ENCODE data around the gene HERC3.

The HERC3 gene

GRCh38 chr4:88722828-88723227 lies 130.5 kb downstream of the HERC3 start:
- no peak for FAIRE-seq

- FAIRE-seq = no peak
Measured at GRCh38 chr4:88724406-88724805, 132.1 kb downstream of the HERC3 start.

- FAIRE-seq = no peak
Measured at GRCh38 chr4:88725143-88725542, 132.9 kb downstream of the HERC3 start.

DNA sequence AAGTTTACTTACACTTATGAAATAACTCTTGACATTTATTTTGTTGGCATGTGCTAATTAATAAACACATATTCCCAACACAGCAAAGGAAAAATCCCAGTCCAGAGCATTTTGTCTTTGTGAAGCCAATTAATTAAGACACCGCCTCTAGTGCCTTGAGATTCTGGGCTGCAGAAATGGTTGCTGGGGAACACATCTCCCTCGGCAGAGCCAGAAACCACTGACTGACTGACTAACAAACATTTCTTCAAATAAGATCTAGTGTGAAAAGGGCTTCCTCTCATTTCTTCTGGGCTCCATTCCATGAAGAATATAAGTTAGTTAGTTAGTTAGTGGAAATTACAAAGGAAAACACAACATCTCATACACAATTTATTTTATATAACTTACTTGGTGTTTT lies 133.7 kb downstream of the HERC3 start:
- FAIRE-seq = no peak

DNA sequence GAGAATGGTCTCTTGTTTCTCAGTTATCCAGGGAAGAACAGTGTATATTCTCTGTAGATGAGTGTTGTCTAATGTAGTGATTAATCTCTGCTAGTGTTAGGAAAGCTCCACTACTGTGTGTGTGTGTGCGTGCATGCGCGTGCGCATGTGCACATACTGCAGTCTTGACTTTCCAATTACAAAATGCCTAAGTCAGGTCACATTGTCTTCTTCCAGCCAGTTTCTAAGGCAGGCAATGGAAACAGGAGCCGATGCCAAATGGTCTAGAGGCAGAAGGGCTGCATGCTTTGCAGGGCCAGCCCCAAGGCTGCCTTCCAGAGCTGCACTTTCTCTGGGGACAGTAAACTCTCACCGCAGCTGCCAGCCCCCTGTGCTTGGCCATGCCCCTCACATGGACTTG lies 135.9 kb downstream of the HERC3 start:
- FAIRE-seq = no peak

GRCh38 chr4:88729146-88729760 lies 137.0 kb downstream of the HERC3 start:
- no peak for FAIRE-seq

- FAIRE-seq = no peak
Measured at GRCh38 chr4:88730811-88731210, 138.5 kb downstream of the HERC3 start.

DNA sequence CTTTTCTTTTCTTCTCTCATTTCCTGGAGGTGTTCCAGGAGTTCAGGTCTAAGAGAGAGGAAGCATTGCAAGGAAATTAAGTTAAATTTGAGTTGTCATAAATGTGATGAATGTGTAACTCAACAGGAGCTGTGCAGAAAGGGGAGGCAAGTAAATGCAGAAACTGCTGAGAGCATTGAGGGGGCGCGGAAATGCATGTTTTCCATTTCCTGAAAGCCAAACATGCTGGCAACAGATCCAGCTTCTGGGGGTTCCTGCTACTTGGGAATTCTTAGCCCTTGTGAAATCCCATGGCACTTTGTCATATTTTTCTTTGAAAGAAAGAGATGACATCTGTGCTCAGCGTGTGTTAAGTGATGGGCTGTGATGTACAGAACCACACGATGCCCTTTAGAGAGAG lies 139.1 kb downstream of the HERC3 start:
- no peak for FAIRE-seq

- FAIRE-seq = no peak
Measured at GRCh38 chr4:88732714-88733368, 140.6 kb downstream of the HERC3 start.

DNA sequence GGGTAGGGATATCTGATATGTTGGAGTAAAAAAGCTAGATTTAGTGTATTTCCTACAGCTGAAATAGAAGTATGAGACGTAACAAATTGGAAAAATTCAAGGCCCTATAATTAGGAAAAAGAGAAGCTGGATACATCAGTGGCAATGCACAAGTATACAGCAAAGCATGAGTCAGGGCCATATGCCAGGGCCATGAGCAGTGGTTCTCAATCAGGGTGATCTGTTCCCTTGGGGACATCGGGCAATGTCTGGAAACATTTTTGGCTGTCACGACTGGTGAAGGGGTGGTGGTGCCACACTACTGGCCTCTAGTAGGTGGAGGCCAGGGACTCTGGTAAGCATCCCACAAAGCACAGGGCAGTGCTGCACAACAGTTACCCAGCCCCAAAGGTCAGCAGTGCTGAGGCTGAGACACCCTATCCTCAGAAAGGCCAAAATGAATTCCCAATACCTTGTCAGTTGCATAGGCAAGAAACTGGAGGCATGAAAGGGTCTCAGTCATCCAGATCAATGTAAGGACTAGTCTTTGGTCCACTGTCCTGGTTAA lies 142.2 kb downstream of the HERC3 start:
- FAIRE-seq = no peak

GRCh38 chr4:88735564-88735963 lies 143.3 kb downstream of the HERC3 start:
- no peak for FAIRE-seq

- FAIRE-seq = no peak
Measured at GRCh38 chr4:88736264-88736663, 144.0 kb downstream of the HERC3 start.

GRCh38 chr4:88737307-88737941 lies 145.1 kb downstream of the HERC3 start:
- FAIRE-seq = no peak

DNA sequence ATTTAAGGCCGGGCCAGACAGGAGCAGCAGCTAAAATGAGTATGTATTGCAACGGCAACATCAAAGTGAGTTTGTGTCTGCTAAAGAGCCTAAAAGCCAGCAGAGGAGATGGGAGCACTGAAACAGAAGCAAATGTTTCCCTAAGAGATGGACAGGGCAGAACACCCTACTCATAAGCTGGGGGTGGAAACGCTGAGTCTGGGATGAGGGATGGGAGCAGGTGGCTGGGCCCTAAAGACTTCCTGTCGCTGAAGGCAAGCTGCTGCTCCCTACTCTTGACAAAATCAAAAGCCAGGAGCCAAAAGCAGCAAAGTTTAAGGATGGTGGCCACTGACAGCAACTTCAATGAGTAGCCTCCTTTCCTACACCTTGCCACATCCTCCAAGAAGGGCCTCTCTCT lies 145.9 kb downstream of the HERC3 start:
- no peak for FAIRE-seq

DNA sequence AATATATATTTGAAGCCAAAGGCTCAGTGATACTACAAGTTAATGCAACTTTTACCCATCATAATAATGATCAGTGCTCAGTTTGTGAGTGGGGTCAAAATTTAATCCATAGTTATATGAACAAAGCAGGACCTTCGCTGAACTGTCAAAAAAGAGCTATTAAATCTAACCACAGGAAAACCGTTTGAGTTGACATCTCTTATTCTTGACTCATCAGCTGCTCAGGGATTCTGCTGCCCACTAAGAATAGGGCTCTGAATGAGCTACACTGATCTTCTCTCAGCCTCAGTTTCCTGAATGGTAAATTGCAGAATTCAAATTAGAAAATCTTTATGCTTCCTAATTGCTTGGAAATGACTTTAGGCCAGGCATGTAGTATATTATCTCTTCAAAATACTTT lies 150.3 kb downstream of the HERC3 start:
- no peak for FAIRE-seq

DNA sequence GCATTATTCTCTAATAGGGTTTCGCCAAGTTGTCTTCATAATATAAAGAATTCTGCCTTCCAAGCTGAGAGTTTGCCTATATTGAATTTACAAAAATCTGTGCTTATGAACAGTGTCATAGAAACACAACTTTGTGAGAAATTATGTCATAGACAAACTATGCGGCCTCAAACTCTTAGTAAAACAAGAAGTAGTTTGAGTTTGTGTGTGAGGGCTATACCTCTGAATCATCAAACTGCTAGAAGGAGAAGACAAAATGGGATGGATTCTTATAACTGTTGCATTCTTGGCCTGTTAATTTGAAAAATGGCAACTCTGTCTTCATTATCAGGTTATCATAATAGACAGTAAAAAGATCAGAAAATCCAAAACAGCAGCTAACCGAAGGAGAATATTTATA lies 151.4 kb downstream of the HERC3 start:
- FAIRE-seq = no peak

DNA sequence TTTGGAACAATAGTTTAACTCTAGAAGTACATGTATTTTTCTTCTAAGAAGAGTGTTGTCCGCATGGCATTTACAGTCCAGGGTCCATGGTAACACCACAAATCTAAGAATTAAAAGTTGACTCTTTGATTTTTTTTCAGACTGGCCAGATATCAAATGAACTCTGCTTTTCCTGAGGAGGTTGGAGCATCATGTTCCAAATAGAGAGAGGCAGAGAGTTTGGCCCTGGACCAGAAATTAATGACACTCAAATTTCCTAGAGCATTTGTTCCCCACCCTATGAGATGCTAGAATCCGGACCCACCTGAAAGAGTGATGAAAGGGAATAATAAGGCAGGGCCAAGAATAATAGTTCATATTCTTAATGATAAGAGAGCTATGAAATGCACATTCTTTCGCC lies 152.3 kb downstream of the HERC3 start:
- no peak for FAIRE-seq

GRCh38 chr4:88745175-88745574 lies 152.9 kb downstream of the HERC3 start:
- FAIRE-seq = no peak

DNA sequence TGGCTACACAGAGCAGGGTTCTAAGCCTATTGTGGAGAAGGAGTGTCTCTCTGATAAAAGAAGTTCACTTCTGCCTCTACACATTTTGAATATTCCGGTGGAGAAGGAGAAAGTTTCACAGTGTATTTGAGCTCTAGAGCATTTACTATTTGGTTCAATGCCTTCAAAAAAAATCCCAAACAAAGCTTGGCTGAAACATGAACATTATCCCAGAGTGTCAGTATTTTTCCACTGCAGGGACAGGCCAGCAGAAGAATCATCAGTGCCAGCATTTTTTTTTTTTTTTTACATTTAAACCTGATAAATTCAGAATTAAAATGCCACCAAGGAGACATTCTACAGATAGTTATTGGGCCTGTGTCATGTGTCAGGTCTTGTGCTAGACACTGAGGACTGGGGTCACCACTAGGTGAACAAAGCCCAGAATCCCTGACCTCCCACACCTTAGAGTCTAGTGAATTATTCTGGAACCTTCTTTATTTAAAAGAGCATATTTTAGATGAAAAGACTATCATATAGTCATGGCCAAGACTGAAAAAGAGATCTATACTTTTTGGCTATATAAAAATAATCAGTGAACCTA lies 153.4 kb downstream of the HERC3 start:
- no peak for FAIRE-seq

DNA sequence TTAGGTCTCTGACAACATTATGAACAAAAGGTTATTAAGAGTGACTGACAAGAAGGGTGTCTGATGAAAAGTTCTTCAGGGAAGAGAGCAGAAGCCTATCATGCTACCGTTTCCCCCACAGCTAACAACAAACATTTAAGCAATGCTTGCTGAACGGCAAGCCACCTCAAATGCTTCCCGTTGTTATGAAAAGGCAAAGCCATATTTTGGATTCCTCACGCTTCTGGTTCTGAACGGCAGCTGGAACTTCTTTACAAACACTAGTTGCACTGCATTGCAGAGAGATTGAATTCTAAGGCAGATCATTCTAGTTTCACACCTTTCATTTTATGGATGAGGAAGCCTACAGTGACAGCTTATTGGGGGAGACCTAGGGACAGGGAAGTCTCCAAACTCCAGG lies 153.9 kb downstream of the HERC3 start:
- no peak for FAIRE-seq

DNA sequence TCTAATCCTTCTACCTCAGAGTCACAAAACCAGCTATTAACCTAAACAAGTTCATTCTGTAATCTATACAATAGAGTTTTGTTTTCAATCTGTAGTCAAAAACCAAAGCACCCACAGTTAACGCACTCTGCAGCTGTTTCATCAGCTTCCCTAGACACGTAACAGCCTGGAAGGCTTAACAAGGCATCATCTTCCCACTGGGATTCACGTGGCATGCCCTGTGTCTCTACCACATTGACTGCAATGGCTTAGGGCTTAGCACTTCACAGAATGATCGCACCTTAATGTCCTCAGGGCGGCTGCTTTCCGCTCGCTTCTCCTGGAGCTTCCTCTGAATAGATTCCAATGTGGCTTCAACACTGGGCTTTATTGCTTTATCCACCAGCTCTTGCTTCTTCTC lies 155.1 kb downstream of the HERC3 start:
- no peak for FAIRE-seq

- no peak for FAIRE-seq
Measured at GRCh38 chr4:88750369-88750768, 158.1 kb downstream of the HERC3 start.

DNA sequence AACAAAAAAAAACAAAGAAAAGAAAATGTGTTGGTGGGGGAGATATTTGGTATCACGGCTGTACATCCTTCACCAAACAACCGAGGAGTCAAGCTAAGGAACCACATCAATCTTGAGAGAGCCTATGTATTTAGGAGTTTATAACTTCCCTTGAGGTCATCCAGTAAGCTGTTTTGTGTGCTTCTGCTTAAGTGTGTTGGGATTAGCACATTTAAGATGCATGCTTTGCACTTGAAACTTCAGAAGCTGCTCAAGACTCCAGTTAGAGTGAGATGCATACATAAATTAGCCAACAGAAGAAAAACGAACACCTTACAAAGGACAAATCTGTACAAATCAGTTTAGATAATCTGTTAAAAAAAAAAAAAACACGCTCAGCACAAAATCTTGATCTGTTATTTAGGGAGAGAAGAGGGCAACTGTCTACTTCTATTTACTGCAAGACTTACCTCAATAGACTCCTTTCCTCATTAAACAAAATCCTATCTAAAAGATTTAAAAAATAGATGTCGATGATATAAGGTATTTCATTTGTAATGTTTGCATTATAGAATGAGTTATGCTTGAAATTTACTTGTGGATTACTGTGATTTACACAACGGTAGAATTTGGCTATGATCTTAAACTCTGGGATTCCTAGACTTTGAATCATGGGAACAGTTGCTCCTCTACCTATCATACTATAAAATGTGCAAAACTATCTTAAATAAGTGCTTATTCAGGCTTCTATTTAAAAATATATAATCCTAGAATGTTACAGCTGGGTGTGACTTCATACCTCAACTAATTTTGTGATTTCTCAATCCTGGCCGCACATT lies 159.2 kb downstream of the HERC3 start:
- FAIRE-seq = no peak

All from TTC549 (cell line).